PC-9 (cell line): ENCODE results near the gene FIG4. TPM values are rescaled to one million over a fixed set of nuclear protein-coding genes. Genes with fewer than 3 reads are reported as not detected.

ENCODE experiments used
- BruUV-seq: library from RNA; stranded (reverse); fragments of 400-500 nt; replicated peaks from 2 replicates; lab custom pipeline; 2021; lab: Mats Ljungman, UMichigan
- CTCF ChIA-PET: fragments of 300-600 bp; sonication (Branson Sonifier 250); formaldehyde crosslinking; loops from one replicate; lab custom pipeline; 2022; ENCODE audit warnings: antibody characterized with exemption; lab: Charles Lee
- POLR2A ChIA-PET: fragments of 300-600 bp; sonication (Branson Sonifier 250); formaldehyde crosslinking; loops from one replicate; lab custom pipeline; 2022; ENCODE audit warnings: antibody characterized with exemption; ENCODE audit not compliant: unreplicated experiment; lab: Charles Lee
- DNase-seq, 2 experiments: peaks; one replicate each; pipeline versions ENCODE4 v3.0.0 to v3.0.0-alpha.2; 2015 to 2022; ENCODE audit warnings: mixed read lengths in 1 of 2
- H2AFZ ChIP-seq: fragments of 200-600 bp; sonication (generic); 2 replicates; pipeline ENCODE4 v1.8.1; 2017; ENCODE audit warnings: antibody characterized with exemption
- H3F3A ChIP-seq: fragments of 200-600 bp; sonication (generic); 2 replicates; pipeline ENCODE4 v1.8.1; 2017; ENCODE audit warnings: antibody characterized with exemption, mild to moderate bottlenecking, low read depth; ENCODE audit not compliant: insufficient read depth
- H3K27ac ChIP-seq: fragments of 200-600 bp; sonication (generic); 2 replicates; pipeline ENCODE4 v1.6.1; 2016; ENCODE audit warnings: mixed run types
- H3K27me3 ChIP-seq: fragments of 200-600 bp; sonication (generic); 2 replicates; pipeline ENCODE4 v1.6.1; 2016; ENCODE audit warnings: low read depth, mixed run types; ENCODE audit not compliant: insufficient read depth
- H3K36me3 ChIP-seq: fragments of 200-600 bp; sonication (generic); 2 replicates; pipeline ENCODE4 v1.6.1; 2016; ENCODE audit warnings: low read depth, mixed run types
- H3K4me1 ChIP-seq: fragments of 200-600 bp; sonication (generic); replicated peaks from 2 replicates; pipeline ENCODE4 v1.6.1; 2016; ENCODE audit warnings: mixed run types; ENCODE audit not compliant: insufficient read depth
- H3K4me2 ChIP-seq: fragments of 200-600 bp; sonication (generic); 2 replicates; pipeline ENCODE4 v1.6.1; 2017; ENCODE audit warnings: mixed run types
- H3K4me3 ChIP-seq: fragments of 200-600 bp; sonication (generic); 2 replicates; pipeline ENCODE4 v1.6.1; 2016; ENCODE audit warnings: mixed run types
- H3K79me2 ChIP-seq: fragments of 200-600 bp; sonication (generic); 2 replicates; pipeline ENCODE4 v1.6.1; 2017; ENCODE audit warnings: low read depth, mixed run types
- H3K9me2 ChIP-seq: fragments of 200-600 bp; sonication (generic); 2 replicates; pipeline ENCODE4 v1.8.1; 2017; ENCODE audit warnings: mild to moderate bottlenecking; ENCODE audit not compliant: insufficient read depth
- H3K9me3 ChIP-seq: fragments of 200-600 bp; sonication (generic); 2 replicates; pipeline ENCODE4 v1.8.1; 2016; ENCODE audit warnings: low read depth; ENCODE audit not compliant: insufficient read depth
- H4K20me1 ChIP-seq: fragments of 200-600 bp; sonication (generic); 2 replicates; pipeline ENCODE4 v1.8.1; 2017; ENCODE audit not compliant: insufficient read depth
- EZH2 ChIP-seq: fragments of 200-600 bp; sonication (generic); IDR thresholded peaks from 2 replicates; pipeline ENCODE4 v1.8.0; 2017; ENCODE audit warnings: antibody characterized with exemption, low read depth
- intact Hi-C: fragments of 100-400 bp; cut with micrococcal nuclease; formaldehyde crosslinking; loops from one replicate; pipeline ENCODE4 v1.10.0; 2022; ENCODE audit not compliant: unreplicated experiment
- total RNA-seq: library from RNA; stranded (reverse); gene quantifications from 2 replicates; pipeline ENCODE4 v1.2.3, GENCODE V29; 2021
- TF ChIP-seq, protein P1 (sequence below): fragments of 200-600 bp; sonication (generic); conservative IDR thresholded peaks from 2 replicates; pipeline ENCODE4 v1.6.1; 2017; ENCODE audit warnings: mixed run types, antibody characterized with exemption, mild to moderate bottlenecking, moderate library complexity

FIG4 gene
- total RNA-seq, 1 experiment from 2014 or later: 16.5 TPM

- H3K79me2 ChIP-seq: no peaks in the 10 kb centered on the region
- H3K36me3 ChIP-seq: no peaks in the 10 kb centered on the region
- H3F3A ChIP-seq: no peaks in the 10 kb centered on the region
- ChIA-PET CTCF (no interaction called here), POLR2A (no interaction called here)
- BruUV-seq: no TSS peak
- H4K20me1 ChIP-seq: no peaks in the 10 kb centered on the region
- H3K4me2 ChIP-seq: no peak overlapping the region
- H3K4me1 ChIP-seq: peaks cover 28% of the 10 kb centered on the region
- no peak overlapping the region for H3K4me3 ChIP-seq
- no peak for DNase-seq
- no peak overlapping the region for H3K27ac ChIP-seq
- intact Hi-C loops: no loop called here
- no peaks in the 10 kb centered on the region for H3K9me2 ChIP-seq
- H3K27me3 ChIP-seq: no peaks in the 10 kb centered on the region
- no peak overlapping the region for H2AFZ ChIP-seq
- H3K9me3 ChIP-seq: no peaks in the 10 kb centered on the region
- TF ChIP-seq, protein P1, sequence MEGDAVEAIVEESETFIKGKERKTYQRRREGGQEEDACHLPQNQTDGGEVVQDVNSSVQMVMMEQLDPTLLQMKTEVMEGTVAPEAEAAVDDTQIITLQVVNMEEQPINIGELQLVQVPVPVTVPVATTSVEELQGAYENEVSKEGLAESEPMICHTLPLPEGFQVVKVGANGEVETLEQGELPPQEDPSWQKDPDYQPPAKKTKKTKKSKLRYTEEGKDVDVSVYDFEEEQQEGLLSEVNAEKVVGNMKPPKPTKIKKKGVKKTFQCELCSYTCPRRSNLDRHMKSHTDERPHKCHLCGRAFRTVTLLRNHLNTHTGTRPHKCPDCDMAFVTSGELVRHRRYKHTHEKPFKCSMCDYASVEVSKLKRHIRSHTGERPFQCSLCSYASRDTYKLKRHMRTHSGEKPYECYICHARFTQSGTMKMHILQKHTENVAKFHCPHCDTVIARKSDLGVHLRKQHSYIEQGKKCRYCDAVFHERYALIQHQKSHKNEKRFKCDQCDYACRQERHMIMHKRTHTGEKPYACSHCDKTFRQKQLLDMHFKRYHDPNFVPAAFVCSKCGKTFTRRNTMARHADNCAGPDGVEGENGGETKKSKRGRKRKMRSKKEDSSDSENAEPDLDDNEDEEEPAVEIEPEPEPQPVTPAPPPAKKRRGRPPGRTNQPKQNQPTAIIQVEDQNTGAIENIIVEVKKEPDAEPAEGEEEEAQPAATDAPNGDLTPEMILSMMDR: no peak
- no peak for TF ChIP-seq EZH2
Measured at GRCh38 chr6:109801794-109802193, 110.7 kb downstream of the FIG4 start.

GRCh38 chr6:109804020-109804419, 112.9 kb downstream of the FIG4 start:
- peaks cover 22% of the 10 kb centered on the region for H3K4me1 ChIP-seq
- H3K27me3 ChIP-seq: no peaks in the 10 kb centered on the region
- H3K9me2 ChIP-seq: no peaks in the 10 kb centered on the region
- no peaks in the 10 kb centered on the region for H3K36me3 ChIP-seq
- intact Hi-C loops: no loop called here
- no peaks in the 10 kb centered on the region for H3K9me3 ChIP-seq
- no peak overlapping the region for H3K4me3 ChIP-seq
- no peak overlapping the region for H3K4me2 ChIP-seq
- H2AFZ ChIP-seq: no peak overlapping the region
- H4K20me1 ChIP-seq: no peaks in the 10 kb centered on the region
- no peak for DNase-seq
- no peaks in the 10 kb centered on the region for H3F3A ChIP-seq
- H3K79me2 ChIP-seq: no peaks in the 10 kb centered on the region
- ChIA-PET CTCF (no interaction called here), POLR2A (no interaction called here)
- no TSS peak for BruUV-seq
- no peak overlapping the region for H3K27ac ChIP-seq
- TF ChIP-seq, protein P1: no peak
- no peak for TF ChIP-seq EZH2

GRCh38 chr6:109807881-109808280, 116.8 kb downstream of the FIG4 start:
- POLR2A ChIA-PET: no interaction called here
- TF ChIP-seq EZH2: no peak

GRCh38 chr6:109808837-109809236, 117.7 kb downstream of the FIG4 start:
- H3K36me3 ChIP-seq: no peaks in the 10 kb centered on the region
- H3K4me3 ChIP-seq: no peak overlapping the region
- H3K27ac ChIP-seq: no peak overlapping the region
- intact Hi-C loops: no loop called here
- TF ChIP-seq, protein P1: no peak
- H2AFZ ChIP-seq: no peak overlapping the region
- ChIA-PET CTCF (no interaction called here), POLR2A (no interaction called here)
- H3K79me2 ChIP-seq: no peaks in the 10 kb centered on the region
- no peak for DNase-seq
- no peaks in the 10 kb centered on the region for H3K27me3 ChIP-seq
- H3K4me2 ChIP-seq: no peak overlapping the region
- H3K9me2 ChIP-seq: no peaks in the 10 kb centered on the region
- no peaks in the 10 kb centered on the region for H3F3A ChIP-seq
- no peaks in the 10 kb centered on the region for H3K4me1 ChIP-seq
- H3K9me3 ChIP-seq: no peaks in the 10 kb centered on the region
- H4K20me1 ChIP-seq: no peaks in the 10 kb centered on the region
- BruUV-seq: no TSS peak

More at GRCh38 chr6:109807881-109808280, 116.8 kb downstream of the FIG4 start:
- CTCF ChIA-PET: no interaction called here
- Histone ChIP-seq H3K4me3 (no peak overlapping the region), H3K4me2 (no peak overlapping the region), H3K9me3 (no peaks in the 10 kb centered on the region), H3K27me3 (no peaks in the 10 kb centered on the region), H3K36me3 (no peaks in the 10 kb centered on the region), H2AFZ (no peak overlapping the region), H3K4me1 (no peaks in the 10 kb centered on the region), H3F3A (no peaks in the 10 kb centered on the region), H4K20me1 (no peaks in the 10 kb centered on the region), H3K79me2 (no peaks in the 10 kb centered on the region), H3K27ac (no peak overlapping the region), H3K9me2 (no peaks in the 10 kb centered on the region)
- intact Hi-C loops: no loop called here
- no peak for DNase-seq
- BruUV-seq: no TSS peak
